GM21528 (cell line): ENCODE measurements around the gene TICAM1.

ENCODE experiments used
- ATAC-seq: cut with Tn5 transposase; IDR thresholded peaks from one replicate; pipeline ENCODE4 v1.9.1; 2021; ENCODE audit warnings: mild to moderate bottlenecking, moderate library complexity; ENCODE audit not compliant: unreplicated experiment, low FRiP score

The TICAM1 gene

DNA sequence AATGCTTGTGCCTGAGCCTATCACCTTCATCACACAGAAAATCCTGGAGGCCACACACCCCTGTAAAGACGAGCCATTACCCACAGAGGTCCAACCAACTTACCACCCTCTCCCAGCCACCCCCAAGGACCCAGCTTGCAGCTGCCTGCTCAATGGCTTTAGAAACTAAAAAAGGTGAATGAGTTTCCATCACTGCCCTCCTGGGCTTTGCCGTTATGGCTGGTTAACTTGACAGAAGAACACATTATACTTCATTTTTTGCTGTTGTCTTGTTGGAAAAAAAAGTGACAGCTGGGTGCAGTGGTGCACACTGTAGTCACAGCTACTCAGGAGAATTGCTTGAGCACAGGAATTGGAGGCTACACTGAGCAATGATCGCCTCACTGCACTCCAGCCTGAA is 57.4 kb downstream of the TICAM1 start:
- ATAC-seq = no peak

DNA sequence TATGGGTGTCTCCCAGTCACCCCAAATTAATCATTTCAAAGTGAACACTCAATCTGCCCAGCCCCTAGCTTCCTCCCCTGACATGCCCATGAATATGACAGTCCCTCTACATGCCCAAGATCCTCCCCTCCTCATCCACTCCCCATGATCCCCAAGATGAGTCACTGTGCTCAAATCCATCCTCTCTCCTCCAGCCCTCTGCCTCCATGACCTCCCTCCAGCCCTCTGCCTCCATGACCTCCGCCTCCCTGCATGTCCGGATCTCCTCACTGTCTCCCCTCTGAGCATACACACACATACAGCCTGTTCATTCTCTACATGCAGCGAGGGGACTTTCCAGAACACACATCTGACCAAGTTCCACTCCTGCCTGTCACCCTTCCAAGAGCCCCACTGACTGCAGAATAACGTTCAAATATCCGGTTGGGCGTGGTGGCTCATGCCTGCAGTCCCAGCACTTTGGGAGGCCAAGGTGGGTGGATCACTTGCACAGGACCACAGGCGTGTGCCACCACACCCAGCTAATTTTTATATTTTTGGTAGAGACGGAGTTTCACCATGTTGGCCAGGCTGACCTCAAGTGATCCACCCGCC is 58.4 kb downstream of the TICAM1 start:
- ATAC-seq = no peak

DNA sequence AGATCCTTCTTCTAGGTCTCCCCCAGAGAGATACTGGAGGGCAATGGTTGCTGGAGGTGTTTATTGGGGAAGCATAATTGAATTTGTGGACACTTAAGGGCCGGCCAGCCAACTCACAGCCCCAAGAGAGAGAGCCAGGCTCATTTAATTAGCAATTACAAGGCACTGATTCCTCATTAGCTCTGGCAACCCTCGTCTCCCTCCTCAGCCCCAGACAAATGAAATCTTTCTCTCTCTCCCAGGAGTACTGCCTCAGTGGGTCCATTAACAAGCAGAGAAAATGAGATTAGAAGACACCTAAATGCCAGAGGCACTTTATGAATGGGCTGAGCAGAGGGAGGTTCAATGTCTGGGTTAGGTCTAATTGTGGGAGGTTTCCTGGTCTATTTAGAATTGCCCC is 58.9 kb downstream of the TICAM1 start:
- no peak for ATAC-seq

DNA sequence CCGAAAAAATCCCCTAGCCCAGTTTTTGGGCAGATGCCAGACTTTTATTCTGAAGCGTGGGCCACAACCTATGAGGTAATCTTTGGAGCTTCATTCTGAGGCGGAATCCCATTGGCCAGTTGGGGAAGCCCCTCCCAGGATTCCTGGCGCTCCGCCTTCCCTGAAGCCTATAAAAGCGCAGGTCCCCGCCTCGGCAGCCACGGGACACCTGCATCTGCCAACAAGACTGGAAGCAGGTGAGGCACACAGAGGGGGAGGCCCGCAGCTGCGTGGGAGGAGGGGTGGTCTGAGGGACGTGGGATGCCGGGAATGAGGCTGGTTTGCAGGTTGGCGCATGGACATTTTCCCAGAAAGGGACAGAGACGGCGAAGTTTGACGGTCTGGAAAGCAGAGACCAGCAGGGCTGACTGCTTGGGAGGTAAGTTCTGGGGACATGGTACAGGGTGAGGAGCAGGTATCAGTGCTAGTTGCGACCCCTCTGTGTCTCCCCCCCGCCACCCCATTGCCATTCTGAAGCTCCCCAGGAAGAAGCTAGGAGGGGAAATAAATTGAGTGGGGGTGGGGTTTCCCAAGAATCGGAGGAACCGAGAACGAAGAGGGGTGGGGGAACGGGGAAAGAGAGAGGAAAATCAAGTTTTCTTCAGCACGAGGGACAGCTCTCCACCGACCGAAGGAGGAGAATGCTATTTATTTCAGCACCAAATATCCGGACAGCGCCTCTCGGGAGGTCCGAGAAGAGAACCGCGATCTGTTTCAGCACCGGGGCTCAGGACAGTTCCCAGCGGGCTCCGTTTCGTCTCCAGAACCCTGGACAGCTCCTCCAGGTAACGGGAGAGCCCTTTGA is 62.4 kb downstream of the TICAM1 start:
- no peak for ATAC-seq
